ENCODE data around the gene SLC6A13. TPM values are rescaled to one million over a fixed set of nuclear protein-coding genes. Genes with fewer than 3 reads are reported as not detected.

The SLC6A13 gene
- polyA plus RNA-seq, 2 of the 4 experiments (the other 2 are of a cell fraction), result 0.43 to 0.49 TPM

DNA sequence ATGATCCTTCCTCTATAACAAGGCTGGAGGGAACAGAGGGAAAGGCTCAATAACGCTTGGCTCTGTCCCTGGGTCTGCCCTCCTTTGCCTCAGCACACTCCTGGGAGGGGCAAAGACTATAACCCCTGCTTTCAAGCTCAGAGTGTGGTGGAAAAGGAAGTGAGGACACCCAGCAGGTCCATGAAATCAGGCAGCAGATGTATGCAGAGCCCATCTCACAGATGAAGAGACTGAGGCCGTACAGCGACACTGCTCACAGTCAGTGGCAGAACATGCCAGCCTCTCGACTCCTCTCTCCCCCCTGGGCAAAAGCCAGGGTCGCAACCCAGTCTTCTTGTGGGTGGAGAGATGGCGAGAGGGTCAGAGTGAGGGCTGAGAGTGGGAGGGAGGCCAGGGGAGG, 88.5 kb downstream of the SLC6A13 start (continued):
- TF ChIP-seq, protein P1, sequence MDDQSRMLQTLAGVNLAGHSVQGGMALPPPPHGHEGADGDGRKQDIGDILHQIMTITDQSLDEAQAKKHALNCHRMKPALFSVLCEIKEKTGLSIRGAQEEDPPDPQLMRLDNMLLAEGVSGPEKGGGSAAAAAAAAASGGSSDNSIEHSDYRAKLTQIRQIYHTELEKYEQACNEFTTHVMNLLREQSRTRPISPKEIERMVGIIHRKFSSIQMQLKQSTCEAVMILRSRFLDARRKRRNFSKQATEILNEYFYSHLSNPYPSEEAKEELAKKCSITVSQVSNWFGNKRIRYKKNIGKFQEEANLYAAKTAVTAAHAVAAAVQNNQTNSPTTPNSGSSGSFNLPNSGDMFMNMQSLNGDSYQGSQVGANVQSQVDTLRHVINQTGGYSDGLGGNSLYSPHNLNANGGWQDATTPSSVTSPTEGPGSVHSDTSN (IDR thresholded peaks at IDR 0.05), result no peak

DNA sequence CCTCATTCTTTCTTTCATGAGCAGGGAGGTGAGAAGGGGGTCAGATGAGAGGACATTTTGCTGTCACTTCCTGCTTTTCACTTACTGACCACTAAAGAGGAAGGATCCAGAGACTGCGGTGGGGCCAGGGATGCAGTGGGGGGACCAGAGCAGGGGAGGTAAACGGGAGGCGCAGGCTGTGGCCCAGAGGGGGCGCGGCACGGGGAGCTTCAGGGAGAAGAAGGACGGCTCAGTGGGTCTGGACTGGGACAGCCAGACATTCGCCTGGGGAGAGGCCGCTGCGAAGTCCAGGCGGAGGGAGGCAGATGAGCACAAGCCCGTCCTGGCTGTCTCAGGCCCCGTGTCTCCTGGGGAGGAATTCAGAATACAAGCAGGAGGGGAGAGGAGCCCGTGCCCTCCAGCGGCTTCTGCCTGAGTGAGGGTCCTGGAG, 89.9 kb downstream of the SLC6A13 start:
- Histone ChIP-seq H3K4me1 (peaks cover 14% of the 10 kb centered on the region), H3K27ac (no peak overlapping the region), H3K4me2 (no peak overlapping the region), H3K4me3 (no peak overlapping the region), H3K9me3 (no peaks in the 10 kb centered on the region)
- ATAC-seq (no peak), FAIRE-seq (no peak), DNase-seq (ENCODE audit: low read depth in 1 of 2, low spot score in 1 of 2) (no peak)
- ChIA-PET POLR2A (no interaction called here), CTCF (interaction anchor here (0.6 to 4.3 kb wide), 5 partner anchors 12 to 63 kb away, joined by 3 to 20 read pairs (median 5); no protein-coding TSS in a partner anchor)
- WGBS (ENCODE audit: missing lambda C conversion rate), result 86% methylated on average over 14 of the region's 15 CpGs
- no peak for TF ChIP-seq NFE2L2 (conservative IDR thresholded peaks at IDR 0.05; ENCODE audit: low read length)
- TF ChIP-seq MYC (IDR thresholded peaks at IDR 0.05; ENCODE audit: borderline replicate concordance, low read length), result no peak
- no peak for TF ChIP-seq ZFP36 (IDR thresholded peaks at IDR 0.05; ENCODE audit: borderline replicate concordance, partially characterized antibody)
- TF ChIP-seq, protein P1 (IDR thresholded peaks at IDR 0.05), result no peak
- TF ChIP-seq, protein P2, sequence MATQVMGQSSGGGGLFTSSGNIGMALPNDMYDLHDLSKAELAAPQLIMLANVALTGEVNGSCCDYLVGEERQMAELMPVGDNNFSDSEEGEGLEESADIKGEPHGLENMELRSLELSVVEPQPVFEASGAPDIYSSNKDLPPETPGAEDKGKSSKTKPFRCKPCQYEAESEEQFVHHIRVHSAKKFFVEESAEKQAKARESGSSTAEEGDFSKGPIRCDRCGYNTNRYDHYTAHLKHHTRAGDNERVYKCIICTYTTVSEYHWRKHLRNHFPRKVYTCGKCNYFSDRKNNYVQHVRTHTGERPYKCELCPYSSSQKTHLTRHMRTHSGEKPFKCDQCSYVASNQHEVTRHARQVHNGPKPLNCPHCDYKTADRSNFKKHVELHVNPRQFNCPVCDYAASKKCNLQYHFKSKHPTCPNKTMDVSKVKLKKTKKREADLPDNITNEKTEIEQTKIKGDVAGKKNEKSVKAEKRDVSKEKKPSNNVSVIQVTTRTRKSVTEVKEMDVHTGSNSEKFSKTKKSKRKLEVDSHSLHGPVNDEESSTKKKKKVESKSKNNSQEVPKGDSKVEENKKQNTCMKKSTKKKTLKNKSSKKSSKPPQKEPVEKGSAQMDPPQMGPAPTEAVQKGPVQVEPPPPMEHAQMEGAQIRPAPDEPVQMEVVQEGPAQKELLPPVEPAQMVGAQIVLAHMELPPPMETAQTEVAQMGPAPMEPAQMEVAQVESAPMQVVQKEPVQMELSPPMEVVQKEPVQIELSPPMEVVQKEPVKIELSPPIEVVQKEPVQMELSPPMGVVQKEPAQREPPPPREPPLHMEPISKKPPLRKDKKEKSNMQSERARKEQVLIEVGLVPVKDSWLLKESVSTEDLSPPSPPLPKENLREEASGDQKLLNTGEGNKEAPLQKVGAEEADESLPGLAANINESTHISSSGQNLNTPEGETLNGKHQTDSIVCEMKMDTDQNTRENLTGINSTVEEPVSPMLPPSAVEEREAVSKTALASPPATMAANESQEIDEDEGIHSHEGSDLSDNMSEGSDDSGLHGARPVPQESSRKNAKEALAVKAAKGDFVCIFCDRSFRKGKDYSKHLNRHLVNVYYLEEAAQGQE (IDR thresholded peaks at IDR 0.05), result no peak
- TF ChIP-seq RAD21 (conservative IDR thresholded peaks at IDR 0.05 in 1 of 2, IDR thresholded peaks at IDR 0.05 in 1 of 2), result no peak
- no peak for TF ChIP-seq PHF8 (IDR thresholded peaks at IDR 0.05; ENCODE audit: borderline replicate concordance, low read depth)
- no peak for TF ChIP-seq SMC3 (IDR thresholded peaks at IDR 0.05)
- no peak for TF ChIP-seq HOXB5 (CRISPR knock-in tag; IDR thresholded peaks at IDR 0.05)
- TF ChIP-seq CBX2 (IDR thresholded peaks at IDR 0.05; ENCODE audit: borderline replicate concordance, low read depth), result no peak
- TF ChIP-seq RARB (CRISPR knock-in tag; IDR thresholded peaks at IDR 0.05), result no peak
- TF ChIP-seq KDM1A (IDR thresholded peaks at IDR 0.05; ENCODE audit: low read depth), result no peak
- TF ChIP-seq NPAS2 (CRISPR knock-in tag; IDR thresholded peaks at IDR 0.05; ENCODE audit: borderline replicate concordance), result no peak
- no peak for TF ChIP-seq HDAC2 (IDR thresholded peaks at IDR 0.05)
- TF ChIP-seq FOSB (CRISPR knock-in tag; IDR thresholded peaks at IDR 0.05), result no peak
- TF ChIP-seq, protein P3, sequence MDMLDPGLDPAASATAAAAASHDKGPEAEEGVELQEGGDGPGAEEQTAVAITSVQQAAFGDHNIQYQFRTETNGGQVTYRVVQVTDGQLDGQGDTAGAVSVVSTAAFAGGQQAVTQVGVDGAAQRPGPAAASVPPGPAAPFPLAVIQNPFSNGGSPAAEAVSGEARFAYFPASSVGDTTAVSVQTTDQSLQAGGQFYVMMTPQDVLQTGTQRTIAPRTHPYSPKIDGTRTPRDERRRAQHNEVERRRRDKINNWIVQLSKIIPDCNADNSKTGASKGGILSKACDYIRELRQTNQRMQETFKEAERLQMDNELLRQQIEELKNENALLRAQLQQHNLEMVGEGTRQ (IDR thresholded peaks at IDR 0.05), result no peak
- TF ChIP-seq, protein P4, sequence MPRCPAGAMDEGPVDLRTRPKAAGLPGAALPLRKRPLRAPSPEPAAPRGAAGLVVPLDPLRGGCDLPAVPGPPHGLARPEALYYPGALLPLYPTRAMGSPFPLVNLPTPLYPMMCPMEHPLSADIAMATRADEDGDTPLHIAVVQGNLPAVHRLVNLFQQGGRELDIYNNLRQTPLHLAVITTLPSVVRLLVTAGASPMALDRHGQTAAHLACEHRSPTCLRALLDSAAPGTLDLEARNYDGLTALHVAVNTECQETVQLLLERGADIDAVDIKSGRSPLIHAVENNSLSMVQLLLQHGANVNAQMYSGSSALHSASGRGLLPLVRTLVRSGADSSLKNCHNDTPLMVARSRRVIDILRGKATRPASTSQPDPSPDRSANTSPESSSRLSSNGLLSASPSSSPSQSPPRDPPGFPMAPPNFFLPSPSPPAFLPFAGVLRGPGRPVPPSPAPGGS (IDR thresholded peaks at IDR 0.05), result no peak
- TF ChIP-seq EHMT2 (IDR thresholded peaks at IDR 0.05; ENCODE audit: low read depth), result no peak
- no peak for TF ChIP-seq POLR2AphosphoS2 (conservative IDR thresholded peaks at IDR 0.05; ENCODE audit: low read length)
